ENCODE measurements around the gene SLC25A43. TPM values are rescaled to one million over a fixed set of nuclear protein-coding genes. Genes with fewer than 3 reads are reported as not detected.
A peak's percentile ranks its signal among the peaks of the same experiment; 100 is the strongest.

Gene SLC25A43
- total RNA-seq, 4 donors from 2014 or later = 18.4 to 33.7 (median 22.2) TPM

DNA sequence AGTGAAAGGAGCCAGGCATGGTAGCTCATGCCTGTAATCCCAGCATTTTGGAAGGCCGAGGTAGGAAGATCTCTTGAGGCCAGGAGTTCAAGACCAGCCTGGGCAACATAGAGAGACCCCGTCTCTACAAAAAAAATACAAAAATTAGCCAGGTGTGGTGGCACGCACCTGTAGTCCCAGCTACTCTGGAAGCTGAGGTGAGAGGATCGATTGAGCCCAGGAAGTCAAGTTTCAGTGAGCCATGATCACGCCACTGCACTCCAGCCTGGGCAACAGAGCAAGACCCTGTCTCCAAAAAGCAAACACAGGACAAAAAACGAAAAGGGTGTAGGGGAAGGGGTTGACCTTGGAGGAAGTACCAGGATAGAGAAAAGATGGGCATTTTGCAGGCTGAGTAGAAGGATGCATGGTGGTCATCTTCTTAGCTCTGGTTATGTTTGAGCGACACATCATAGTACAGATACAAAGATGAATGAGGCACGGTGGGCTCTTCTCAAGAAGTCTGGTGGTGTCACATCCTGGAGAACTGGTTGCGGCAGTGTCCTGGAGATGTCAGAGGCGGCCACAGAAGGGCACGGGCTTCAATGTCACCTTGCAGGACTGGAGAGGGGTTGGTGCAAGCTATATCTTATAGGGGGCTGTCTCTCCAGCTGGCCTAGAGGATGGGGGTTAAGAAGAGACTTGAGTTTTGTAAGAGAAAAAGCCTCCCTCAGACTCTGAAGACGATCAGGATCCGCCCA is 101.1 kb downstream of the SLC25A43 start:
- ATAC-seq (ENCODE audit: low FRiP score) = no peak
- TF ChIP-seq CTCF (IDR thresholded peaks at IDR 0.05) = no peak
- DNase-seq (ENCODE audit: low spot score) = no peak

GRCh38 chrX:119501511-119502148 is 102.5 kb downstream of the SLC25A43 start:
- TF ChIP-seq CTCF (IDR thresholded peaks at IDR 0.05) = no peak
- DNase-seq (ENCODE audit: low spot score) (no peak), ATAC-seq (ENCODE audit: low FRiP score) (no peak)

- no peak for DNase-seq (ENCODE audit: low spot score)
- no peak for TF ChIP-seq CTCF (IDR thresholded peaks at IDR 0.05)
- peak; percentile 62 for ATAC-seq (ENCODE audit: low FRiP score)
These were observed 103.8 kb downstream of the SLC25A43 start for GRCh38 chrX:119502727-119503483.

DNA sequence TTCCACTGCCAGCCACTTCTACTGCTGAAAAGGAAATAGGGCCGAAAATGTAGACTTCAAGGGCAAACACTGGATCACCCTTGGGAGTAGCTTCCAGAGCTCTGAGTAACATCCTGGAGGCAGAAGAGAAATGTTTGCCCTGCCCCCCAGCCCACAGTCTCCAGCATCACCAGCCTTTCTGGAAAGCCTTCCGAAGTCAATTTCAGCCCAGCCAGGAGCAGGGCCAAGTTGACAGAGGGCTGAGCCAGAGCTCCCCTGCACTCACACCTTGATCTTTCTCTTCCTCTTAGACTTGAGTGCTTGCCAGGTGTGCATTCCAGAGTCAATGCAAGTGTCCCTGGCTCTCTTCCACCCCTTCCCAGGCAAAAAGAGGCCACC is 104.3 kb downstream of the SLC25A43 start:
- peak; percentile 37 for ATAC-seq (ENCODE audit: low FRiP score)
- DNase-seq (ENCODE audit: low spot score) = no peak

More for the DNA sequence above, 104.3 kb downstream of the SLC25A43 start:
- no peak for TF ChIP-seq CTCF (IDR thresholded peaks at IDR 0.05)

Small RNA genes lying within 50 kb of the gene (small RNA-seq; reads per million reads assigned to genes)
- gene RNU1-67P = not detected
- gene RNY3P16 = not detected

Other genes with a start within 250 kb of the SLC25A43 start
- 100 to 1,000 TPM; 130 to 296 (median 178) TPM for gene PGRMC1, start 163.1 kb upstream of the SLC25A43 start, total RNA-seq
- gene SLC25A5, start 69.1 kb downstream of the SLC25A43 start, total RNA-seq = 100 to 1,000 TPM; 115 to 215 (median 194) TPM
- gene STEEP1, start 166.1 kb downstream of the SLC25A43 start, total RNA-seq = 10 to 100 TPM; 24.0 to 32.0 (median 28.6) TPM
- 10 to 100 TPM; 30.3 to 44.0 (median 35.2) TPM for gene UBE2A, start 175.2 kb downstream of the SLC25A43 start, total RNA-seq
- gene NKRF, start 207.1 kb downstream of the SLC25A43 start, total RNA-seq = 10 to 100 TPM in 1 of 4 donors, 1 to 10 TPM in 3; 4.5 to 10.9 (median 8.0) TPM

All from omental fat pad (tissue), 4 donors.